HK-2 (cell line): ENCODE results near the gene CNTNAP5.

ENCODE experiments used
- DNase-seq: peaks from one replicate; pipeline ENCODE4 v3.0.0-alpha.2; 2018; ENCODE audit not compliant: unreplicated experiment

The CNTNAP5 gene

DNA sequence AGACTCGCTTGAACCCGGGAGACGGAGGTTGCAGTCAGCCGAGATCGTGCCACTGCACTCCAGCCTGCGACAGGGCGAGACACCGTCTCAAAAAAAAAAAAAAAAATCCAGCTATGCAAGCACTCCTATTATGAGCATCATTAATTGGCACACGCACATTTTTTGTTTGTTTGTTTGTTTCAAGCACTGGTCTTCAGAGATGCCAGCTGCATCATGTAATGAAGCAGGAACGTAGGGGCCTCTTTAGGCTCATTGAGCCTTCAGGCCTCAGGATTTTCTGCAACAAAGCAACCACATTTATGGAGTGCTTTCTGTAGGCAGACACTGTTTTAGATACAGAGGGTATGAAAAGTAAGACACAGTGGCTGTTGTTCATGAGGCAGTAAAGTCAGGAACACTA, 585.8 kb downstream of the CNTNAP5 start:
- DNase-seq: no peak

GRCh38 chr2:124623560-124623959, 598.5 kb downstream of the CNTNAP5 start:
- no peak for DNase-seq

DNA sequence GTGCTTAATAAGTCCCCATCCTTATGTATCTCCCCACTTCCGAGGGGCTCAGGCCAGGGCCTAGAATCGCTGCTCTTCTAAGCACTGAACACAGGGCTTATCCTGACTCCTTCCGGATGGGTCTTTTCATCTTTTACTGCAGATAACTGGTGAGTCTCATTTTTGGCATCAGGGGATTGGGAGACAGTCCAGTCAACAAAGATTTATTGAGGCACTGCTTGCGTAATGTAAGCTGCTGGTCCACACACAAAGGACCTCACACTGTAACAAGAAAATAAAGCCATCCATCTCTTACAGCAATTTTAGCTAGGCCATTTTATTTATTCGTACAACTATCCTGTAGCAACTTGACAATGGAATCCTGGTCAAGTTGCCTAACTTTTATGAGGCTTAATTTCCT, 600.5 kb downstream of the CNTNAP5 start:
- no peak for DNase-seq

- no peak for DNase-seq
These were observed 601.9 kb downstream of the CNTNAP5 start for GRCh38 chr2:124626993-124627392.

- no peak for DNase-seq
These were observed 608.7 kb downstream of the CNTNAP5 start for GRCh38 chr2:124633812-124634211.

DNA sequence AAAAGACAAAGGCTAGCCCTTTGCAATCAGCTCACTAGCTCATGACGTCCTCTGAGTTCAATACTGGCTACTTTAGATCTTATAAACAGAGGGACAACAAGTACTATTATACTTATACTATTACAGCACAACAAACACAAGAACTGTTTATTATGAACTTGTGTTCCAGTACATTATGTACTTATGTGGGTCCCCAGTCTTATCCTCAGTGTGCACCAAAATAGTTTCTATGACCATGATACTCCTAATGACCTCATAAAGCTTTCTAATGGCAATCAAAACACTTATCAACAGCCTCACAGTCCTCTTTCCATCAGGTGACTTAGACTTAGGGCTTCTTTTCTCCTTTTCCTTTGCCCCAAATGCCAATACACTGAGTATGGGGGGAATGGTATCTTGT, 614.4 kb downstream of the CNTNAP5 start:
- no peak for DNase-seq

GRCh38 chr2:124640221-124640750, 615.2 kb downstream of the CNTNAP5 start:
- DNase-seq: no peak

- no peak for DNase-seq
These were observed 621.2 kb downstream of the CNTNAP5 start for GRCh38 chr2:124646166-124646815.

GRCh38 chr2:124647245-124647644, 622.2 kb downstream of the CNTNAP5 start:
- no peak for DNase-seq

GRCh38 chr2:124647663-124648062, 622.6 kb downstream of the CNTNAP5 start:
- no peak for DNase-seq

DNA sequence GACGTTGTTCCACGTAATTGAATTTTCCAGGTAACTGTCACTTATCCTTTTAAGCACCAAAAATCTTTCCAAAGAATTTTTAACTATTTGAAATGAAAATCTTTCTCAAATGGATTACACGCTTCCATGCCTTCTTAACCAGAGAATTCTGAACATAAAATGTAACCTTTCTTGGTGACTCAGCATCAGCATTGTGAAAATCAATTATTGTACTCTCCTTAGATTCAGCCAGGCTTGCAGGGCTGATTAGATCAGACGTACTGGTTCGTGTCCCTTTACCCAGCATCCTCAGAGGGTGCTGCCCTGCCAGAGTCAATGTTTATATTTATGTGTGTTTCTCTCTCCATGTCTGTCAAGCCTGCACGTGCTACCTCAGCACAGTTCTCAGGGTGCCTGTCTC, 623.9 kb downstream of the CNTNAP5 start:
- DNase-seq: no peak

GRCh38 chr2:124652099-124652498, 627.0 kb downstream of the CNTNAP5 start:
- DNase-seq: no peak

GRCh38 chr2:124658373-124658772, 633.3 kb downstream of the CNTNAP5 start:
- DNase-seq: no peak

DNA sequence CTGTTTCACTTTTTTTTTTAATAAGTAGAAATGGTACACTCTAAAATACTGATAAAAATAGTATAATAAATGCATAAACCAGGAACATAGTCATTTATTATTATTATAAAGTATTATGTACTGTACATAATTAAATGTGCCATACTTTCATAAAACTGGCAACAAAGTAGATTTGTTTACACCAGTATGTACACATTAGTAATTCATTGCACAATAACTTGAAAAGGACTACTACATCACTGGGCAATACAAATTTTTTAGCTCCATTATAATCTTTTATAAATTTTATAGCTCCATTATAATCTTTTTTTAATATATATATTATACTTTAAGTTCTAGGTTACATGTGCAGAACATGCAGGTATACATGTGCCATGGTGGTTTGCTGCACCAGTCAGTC, 636.5 kb downstream of the CNTNAP5 start:
- DNase-seq: no peak

GRCh38 chr2:124662946-124663644, 638.0 kb downstream of the CNTNAP5 start:
- no peak for DNase-seq

- no peak for DNase-seq
These were observed 638.5 kb downstream of the CNTNAP5 start for GRCh38 chr2:124663645-124663997.

DNA sequence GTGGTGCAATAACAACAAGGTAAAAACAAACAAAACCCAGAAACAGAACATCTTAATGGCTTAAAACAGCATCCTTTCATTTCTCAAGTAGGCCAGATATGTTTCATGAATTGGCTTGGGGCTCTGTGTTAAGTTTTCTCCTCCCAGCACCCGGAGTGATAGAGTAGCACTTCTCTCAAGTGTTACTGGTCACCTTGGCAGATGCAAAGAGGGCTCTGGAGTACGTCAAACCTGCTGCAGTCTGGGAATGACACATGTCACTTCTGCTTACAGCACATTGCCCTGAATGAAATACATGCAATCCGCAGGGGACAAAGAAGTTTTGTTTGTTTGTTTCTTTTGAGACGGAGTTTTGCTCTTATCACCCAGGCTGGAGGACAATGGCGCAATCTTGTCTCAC, 639.3 kb downstream of the CNTNAP5 start:
- DNase-seq: no peak

GRCh38 chr2:124666976-124667375, 641.9 kb downstream of the CNTNAP5 start:
- DNase-seq: no peak

GRCh38 chr2:124668161-124668560, 643.1 kb downstream of the CNTNAP5 start:
- no peak for DNase-seq

DNA sequence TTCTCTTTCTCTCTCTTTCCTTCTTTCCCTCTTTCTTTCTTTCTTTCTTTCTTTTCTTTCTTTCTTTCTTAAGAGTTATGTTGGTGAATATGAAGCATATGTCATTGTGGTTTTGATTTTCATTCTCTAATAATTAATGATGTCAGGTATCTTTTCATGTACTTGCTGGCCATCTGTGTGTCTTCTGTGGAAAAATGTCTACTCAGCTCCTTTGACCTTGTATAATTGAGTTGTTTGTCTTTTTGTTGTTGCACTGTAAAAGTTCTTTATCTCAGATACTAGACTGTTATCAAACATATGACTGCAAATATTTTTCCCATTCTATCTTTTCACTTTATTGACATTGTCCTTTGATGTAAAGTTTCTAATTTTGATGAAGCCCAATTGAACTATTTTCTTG, 645.1 kb downstream of the CNTNAP5 start:
- DNase-seq: no peak

- no peak for DNase-seq
These were observed 653.0 kb downstream of the CNTNAP5 start for GRCh38 chr2:124678043-124678442.

DNA sequence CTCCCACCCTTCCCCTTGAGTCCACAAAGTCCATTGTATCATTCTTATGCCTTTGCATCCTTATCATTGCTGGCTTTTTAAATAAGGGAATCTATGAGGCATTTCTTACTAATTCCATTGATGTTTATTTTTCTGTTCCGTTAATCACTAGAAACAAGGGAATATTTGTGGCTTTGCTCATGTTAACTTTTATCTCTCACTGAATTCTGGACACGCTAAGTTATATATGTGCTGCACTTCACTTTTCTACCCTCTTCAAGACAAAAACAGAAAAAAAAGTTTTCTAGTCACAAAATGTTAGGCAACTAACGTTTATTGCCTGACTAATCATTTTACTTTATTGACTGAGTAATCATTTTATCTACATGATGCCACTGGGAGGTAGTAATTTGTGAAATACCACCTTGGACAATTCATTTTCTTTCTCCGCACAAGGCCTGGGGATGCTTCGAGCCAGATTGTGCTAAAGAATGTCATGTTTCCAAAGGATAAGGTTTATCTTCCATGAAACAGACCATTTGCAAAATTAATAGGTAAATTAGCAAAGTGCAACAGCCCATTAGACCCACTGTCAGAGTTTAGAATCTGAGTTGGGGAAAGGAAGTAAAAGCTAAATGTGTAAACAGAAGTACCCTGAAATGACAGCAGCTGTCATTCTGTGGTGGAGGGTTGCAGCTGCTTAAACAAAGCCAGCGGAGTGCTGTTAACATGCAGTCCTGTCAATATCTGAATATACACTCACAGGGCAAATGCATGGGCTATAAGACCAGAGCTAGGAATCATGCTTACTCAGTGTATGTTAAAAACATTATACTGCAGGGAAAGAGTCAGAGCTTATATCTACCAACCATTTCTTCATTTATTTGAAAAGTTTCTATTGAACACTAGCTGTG, 658.7 kb downstream of the CNTNAP5 start:
- no peak for DNase-seq

DNA sequence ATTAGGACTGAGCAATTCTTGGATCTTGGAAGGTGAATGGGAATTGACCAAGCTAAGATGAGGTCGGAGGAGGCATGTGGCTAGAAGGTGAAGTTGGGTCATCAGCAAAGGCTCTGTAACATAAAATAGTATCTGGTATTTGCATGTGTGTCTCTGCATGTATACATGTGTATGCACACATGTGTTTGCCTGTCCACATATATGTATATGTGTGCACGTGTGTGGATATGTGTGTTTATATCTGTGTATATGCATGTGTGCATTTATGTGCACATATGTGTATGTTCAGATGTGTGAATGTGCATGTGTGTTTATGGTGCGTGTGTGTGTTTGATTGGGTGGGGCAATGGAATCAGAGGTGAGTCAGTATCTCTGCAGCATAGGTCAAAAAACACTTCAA, 664.3 kb downstream of the CNTNAP5 start:
- DNase-seq: no peak
